Fibroblast of peridontal ligament (primary cell): Measurements from ENCODE around the gene CYGB.
"Not testable (repeated sequence)": the region's sequence is repeated elsewhere in the genome, so short reads cannot be mapped to it uniquely, and the experiment has no call there.

Experiments used
- DNase-seq: peaks from one replicate; pipeline ENCODE4 v3.0.0-alpha.2; 2010; ENCODE audit errors: extremely low read depth

Gene CYGB

GRCh38 chr17:76538281-76538931 lies 897 bp upstream of the CYGB start:
- no peak for DNase-seq

GRCh38 chr17:76537288-76537577 lies 276 bp downstream of the CYGB start:
- DNase-seq, result peak; percentile 44

- DNase-seq, result no peak
These were observed 810 bp downstream of the CYGB start for GRCh38 chr17:76536511-76537287.

- no peak for DNase-seq
These were observed 1.6 kb downstream of the CYGB start for GRCh38 chr17:76535788-76536510.

- DNase-seq, result no peak
These were observed 2.4 kb downstream of the CYGB start for GRCh38 chr17:76534831-76535732.

- not testable (repeated sequence) for DNase-seq
These were observed 3.7 kb downstream of the CYGB start for GRCh38 chr17:76533640-76534359.

- DNase-seq, result no peak
These were observed 5.3 kb downstream of the CYGB start for GRCh38 chr17:76532072-76532651.

GRCh38 chr17:76531486-76532038 lies 5.9 kb downstream of the CYGB start:
- no peak for DNase-seq

GRCh38 chr17:76530811-76531485 lies 6.6 kb downstream of the CYGB start:
- no peak for DNase-seq

- DNase-seq, result peak; percentile 82
These were observed 7.3 kb downstream of the CYGB start for GRCh38 chr17:76530095-76530723.

GRCh38 chr17:76529224-76530094 lies 8.1 kb downstream of the CYGB start:
- DNase-seq, result peak; percentile 97

GRCh38 chr17:76528528-76529223 lies 8.8 kb downstream of the CYGB start:
- DNase-seq, result peak; percentile 46

- no peak for DNase-seq
These were observed 9.4 kb downstream of the CYGB start for GRCh38 chr17:76528156-76528527.

- DNase-seq, result peak; percentile 59
These were observed 9.9 kb downstream of the CYGB start for GRCh38 chr17:76527430-76528111.

- DNase-seq, result not testable (repeated sequence)
These were observed 10.5 kb downstream of the CYGB start for GRCh38 chr17:76527016-76527415.

- DNase-seq, result not testable (repeated sequence)
These were observed 12.0 kb downstream of the CYGB start for GRCh38 chr17:76525513-76525833.
